Stimulated activated memory B cell treated with anti-CD40 and anti-IgM and Interleukin-4, amounts not matched to agents 10 μg/mL and 1 μg/mL and 100 μg/mL, for 72 hours (primary cell): ENCODE results near the gene POLA1.

Source experiments
- ATAC-seq: fragments of 150-1000 bp; cut with Tn5 transposase; 2 replicates; pipeline ENCODE4 v1.10.0; 2021
- H3K27ac Mint-ChIP-seq: one replicate; pipeline ENCODE4 v1.8.0; 2022; ENCODE audit warnings: mild to moderate bottlenecking, mixed read lengths
- H3K27me3 Mint-ChIP-seq: one replicate; pipeline ENCODE4 v1.8.0; 2022; ENCODE audit warnings: mixed read lengths
- H3K36me3 Mint-ChIP-seq: one replicate; pipeline ENCODE4 v1.8.0; 2022; ENCODE audit warnings: mixed read lengths
- H3K4me1 Mint-ChIP-seq: one replicate; pipeline ENCODE4 v1.8.0; 2022; ENCODE audit warnings: mixed read lengths
- H3K4me3 Mint-ChIP-seq: one replicate; pipeline ENCODE4 v1.8.0; 2022; ENCODE audit warnings: mild to moderate bottlenecking, moderate library complexity, mixed read lengths
- H3K9me3 Mint-ChIP-seq: one replicate; pipeline ENCODE4 v1.8.0; 2022; ENCODE audit warnings: mixed read lengths

POLA1 gene

GRCh38 chrX:24741330-24741729 is 47.6 kb downstream of the POLA1 start:
- Mint-ChIP-seq H3K4me3 (no peak overlapping the region), H3K36me3 (peaks cover 20% of the 10 kb centered on the region), H3K9me3 (no peaks in the 10 kb centered on the region), H3K27ac (no peak overlapping the region), H3K4me1 (no peaks in the 10 kb centered on the region), H3K27me3 (no peaks in the 10 kb centered on the region)
- no peak for ATAC-seq

GRCh38 chrX:24748196-24748595 is 54.5 kb downstream of the POLA1 start:
- H3K27ac Mint-ChIP-seq, result no peak overlapping the region
- peaks cover 12% of the 10 kb centered on the region for H3K36me3 Mint-ChIP-seq
- no peaks in the 10 kb centered on the region for H3K4me1 Mint-ChIP-seq
- no peaks in the 10 kb centered on the region for H3K9me3 Mint-ChIP-seq
- H3K4me3 Mint-ChIP-seq, result no peak overlapping the region
- no peak for ATAC-seq
- no peaks in the 10 kb centered on the region for H3K27me3 Mint-ChIP-seq

GRCh38 chrX:24759786-24760185 is 66.1 kb downstream of the POLA1 start:
- peaks cover 44% of the 10 kb centered on the region for H3K36me3 Mint-ChIP-seq
- H3K9me3 Mint-ChIP-seq, result no peaks in the 10 kb centered on the region
- no peak overlapping the region for H3K4me3 Mint-ChIP-seq
- no peak for ATAC-seq
- H3K4me1 Mint-ChIP-seq, result no peaks in the 10 kb centered on the region
- no peaks in the 10 kb centered on the region for H3K27me3 Mint-ChIP-seq
- H3K27ac Mint-ChIP-seq, result no peak overlapping the region

DNA sequence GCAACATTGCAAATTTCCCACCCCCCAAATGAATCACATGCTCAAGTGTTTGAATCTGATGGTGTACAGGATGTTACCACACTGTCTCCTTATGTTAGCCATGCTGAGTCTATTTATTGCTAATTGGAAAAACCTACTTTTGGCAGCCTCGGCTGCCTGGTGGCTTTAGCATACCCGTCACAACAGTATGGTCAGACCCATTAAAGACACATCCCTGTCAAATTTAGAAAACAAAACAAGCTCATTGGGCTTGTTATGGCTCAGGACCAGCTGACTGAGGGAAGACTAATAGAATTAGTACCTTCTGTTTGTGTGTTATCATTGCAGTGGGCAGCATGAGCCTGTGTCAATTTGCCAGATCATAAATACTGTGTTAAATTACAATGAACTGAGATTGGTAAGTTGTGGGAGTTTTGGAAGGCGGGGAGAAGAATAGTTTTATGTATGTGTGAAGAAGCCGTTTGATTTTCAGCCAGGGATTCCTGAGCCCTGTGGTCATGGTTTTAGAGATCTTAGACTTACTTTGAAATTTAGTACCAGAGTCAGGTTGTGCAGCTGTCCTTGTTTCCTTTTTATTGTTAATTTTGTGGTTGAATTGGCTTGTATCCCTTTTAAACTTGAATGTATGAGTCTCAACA is 66.8 kb downstream of the POLA1 start:
- Mint-ChIP-seq H3K36me3 (peaks cover 49% of the 10 kb centered on the region), H3K27me3 (no peaks in the 10 kb centered on the region), H3K27ac (no peak overlapping the region), H3K4me3 (no peak overlapping the region), H3K9me3 (no peaks in the 10 kb centered on the region), H3K4me1 (no peaks in the 10 kb centered on the region)
- ATAC-seq, result no peak

- no peak overlapping the region for H3K4me3 Mint-ChIP-seq
- no peaks in the 10 kb centered on the region for H3K4me1 Mint-ChIP-seq
- ATAC-seq, result no peak
- no peaks in the 10 kb centered on the region for H3K9me3 Mint-ChIP-seq
- H3K36me3 Mint-ChIP-seq, result peaks cover 44% of the 10 kb centered on the region
- H3K27ac Mint-ChIP-seq, result no peak overlapping the region
- H3K27me3 Mint-ChIP-seq, result no peaks in the 10 kb centered on the region
Observed at GRCh38 chrX:24761306-24761705, 67.6 kb downstream of the POLA1 start.

DNA sequence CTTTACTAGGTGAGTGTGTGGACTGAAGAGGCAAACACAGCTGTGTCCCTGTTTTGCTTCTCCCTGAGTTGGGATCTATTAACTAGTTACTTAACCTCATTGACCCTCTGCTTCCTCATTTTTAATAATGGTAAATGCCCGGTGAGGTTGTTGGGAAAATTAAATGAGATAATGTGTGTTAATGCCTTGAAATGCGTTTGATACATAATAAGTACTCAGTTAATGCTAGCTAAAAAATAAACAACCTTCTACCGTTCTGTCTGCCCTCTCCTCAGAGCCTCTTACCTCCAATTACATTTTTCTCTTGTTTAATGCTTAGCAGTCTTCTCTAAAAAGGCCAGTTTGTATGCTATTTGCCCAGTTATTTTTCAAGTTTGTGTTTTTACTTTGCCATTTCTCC is 70.3 kb downstream of the POLA1 start:
- Mint-ChIP-seq H3K4me1 (no peaks in the 10 kb centered on the region), H3K4me3 (no peak overlapping the region), H3K27ac (no peak overlapping the region), H3K27me3 (no peaks in the 10 kb centered on the region), H3K36me3 (peaks cover 54% of the 10 kb centered on the region), H3K9me3 (no peaks in the 10 kb centered on the region)
- no peak for ATAC-seq

DNA sequence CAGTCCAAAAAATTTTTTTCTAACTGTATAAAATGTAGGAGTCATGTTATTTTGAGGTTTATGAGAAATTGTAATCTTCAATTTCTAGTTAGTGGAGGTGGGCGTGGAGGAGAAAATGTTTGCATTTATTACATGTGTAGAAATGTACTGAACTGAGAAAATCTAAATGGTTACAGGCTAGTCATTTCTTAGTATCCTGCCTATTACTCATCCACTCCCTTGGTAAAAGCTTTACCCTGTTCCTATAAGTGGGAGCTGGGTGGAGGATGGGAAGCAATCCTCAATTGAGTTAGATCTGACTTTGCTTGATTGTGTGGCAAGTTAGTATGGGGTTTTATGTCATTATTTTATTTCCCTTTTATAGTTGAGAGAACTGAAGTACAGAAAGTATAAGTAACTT is 73.8 kb downstream of the POLA1 start:
- H3K27me3 Mint-ChIP-seq, result no peaks in the 10 kb centered on the region
- no peaks in the 10 kb centered on the region for H3K4me1 Mint-ChIP-seq
- H3K4me3 Mint-ChIP-seq, result no peak overlapping the region
- H3K9me3 Mint-ChIP-seq, result no peaks in the 10 kb centered on the region
- no peak for ATAC-seq
- peaks cover 39% of the 10 kb centered on the region for H3K36me3 Mint-ChIP-seq
- no peak overlapping the region for H3K27ac Mint-ChIP-seq

DNA sequence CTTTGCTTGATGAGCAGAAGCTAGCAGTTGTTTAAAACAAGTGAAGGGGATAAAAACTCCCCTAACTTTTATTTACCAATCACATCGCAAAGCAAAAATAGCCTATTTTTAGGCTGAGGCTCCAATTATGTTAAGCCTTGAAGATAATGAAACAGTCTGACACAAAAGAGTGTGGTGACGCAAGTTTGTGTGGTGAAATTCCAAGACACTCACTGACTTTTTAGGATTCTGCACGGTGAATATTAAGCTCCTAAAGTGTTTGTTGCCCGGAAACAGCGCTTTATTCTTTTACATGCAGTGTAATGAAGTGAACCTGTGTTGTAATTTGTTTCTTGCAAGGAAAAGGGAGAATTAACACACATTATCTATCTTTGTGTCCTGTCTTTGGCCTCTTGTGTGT is 74.8 kb downstream of the POLA1 start:
- peaks cover 31% of the 10 kb centered on the region for H3K36me3 Mint-ChIP-seq
- no peaks in the 10 kb centered on the region for H3K27me3 Mint-ChIP-seq
- no peak overlapping the region for H3K4me3 Mint-ChIP-seq
- no peak overlapping the region for H3K27ac Mint-ChIP-seq
- H3K9me3 Mint-ChIP-seq, result no peaks in the 10 kb centered on the region
- no peak for ATAC-seq
- H3K4me1 Mint-ChIP-seq, result no peaks in the 10 kb centered on the region

- H3K9me3 Mint-ChIP-seq, result no peaks in the 10 kb centered on the region
- peaks cover 15% of the 10 kb centered on the region for H3K4me1 Mint-ChIP-seq
- no peak overlapping the region for H3K27ac Mint-ChIP-seq
- ATAC-seq, result no peak
- H3K27me3 Mint-ChIP-seq, result no peaks in the 10 kb centered on the region
- H3K4me3 Mint-ChIP-seq, result no peak overlapping the region
- H3K36me3 Mint-ChIP-seq, result peaks cover 5% of the 10 kb centered on the region
Observed at GRCh38 chrX:24774650-24775049, 80.9 kb downstream of the POLA1 start.

- no peak overlapping the region for H3K27ac Mint-ChIP-seq
- H3K36me3 Mint-ChIP-seq, result peaks cover 5% of the 10 kb centered on the region
- no peaks in the 10 kb centered on the region for H3K9me3 Mint-ChIP-seq
- no peak overlapping the region for H3K4me3 Mint-ChIP-seq
- H3K4me1 Mint-ChIP-seq, result peaks cover 15% of the 10 kb centered on the region
- ATAC-seq, result no peak
- no peaks in the 10 kb centered on the region for H3K27me3 Mint-ChIP-seq
Observed at GRCh38 chrX:24775891-24776290, 82.2 kb downstream of the POLA1 start.

DNA sequence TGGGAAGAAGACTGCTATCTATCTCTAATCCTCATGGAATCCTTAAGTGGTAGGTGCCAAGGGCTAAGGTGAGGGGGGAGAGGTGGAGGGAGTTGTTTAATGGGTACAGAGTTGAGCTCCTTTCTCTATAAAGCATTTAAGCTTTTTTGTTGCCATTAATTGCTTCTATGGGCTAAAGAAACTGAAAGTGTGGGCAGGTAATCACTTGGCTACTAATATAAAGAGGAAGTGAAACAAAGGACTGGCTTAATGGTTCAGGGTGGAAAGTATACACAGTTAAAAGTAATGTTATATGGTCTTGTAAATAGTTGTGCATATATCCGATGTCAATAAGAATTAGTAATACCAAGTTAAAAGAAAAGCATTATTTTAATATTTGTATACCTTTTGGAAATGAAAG is 83.9 kb downstream of the POLA1 start:
- ATAC-seq, result peak; percentile 80
- no peaks in the 10 kb centered on the region for H3K27me3 Mint-ChIP-seq
- H3K27ac Mint-ChIP-seq, result peak overlapping the region; percentile 53
- H3K4me3 Mint-ChIP-seq, result peak overlapping the region; percentile 48
- H3K36me3 Mint-ChIP-seq, result peaks cover 7% of the 10 kb centered on the region
- H3K9me3 Mint-ChIP-seq, result no peaks in the 10 kb centered on the region
- peaks cover 15% of the 10 kb centered on the region for H3K4me1 Mint-ChIP-seq

DNA sequence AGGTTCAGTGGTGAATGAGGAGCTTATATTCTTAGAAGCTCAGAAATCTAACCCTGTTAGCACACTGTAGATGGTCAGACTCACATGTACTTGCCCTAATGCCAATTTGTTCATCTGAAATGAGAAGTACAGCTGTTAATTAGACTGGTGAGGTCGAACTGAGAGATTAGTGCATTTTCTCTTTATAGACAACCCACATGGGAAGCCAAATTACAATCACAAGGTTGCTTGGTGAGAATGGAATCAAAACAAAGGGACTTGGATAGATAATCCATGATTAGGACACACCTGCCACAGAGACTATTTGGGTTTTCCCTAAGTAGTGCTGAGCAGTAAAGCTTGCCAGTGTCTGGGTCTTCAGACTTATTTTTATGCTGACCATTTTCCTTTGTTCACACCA is 88.3 kb downstream of the POLA1 start:
- H3K4me3 Mint-ChIP-seq, result no peak overlapping the region
- no peak overlapping the region for H3K27ac Mint-ChIP-seq
- peaks cover 16% of the 10 kb centered on the region for H3K36me3 Mint-ChIP-seq
- ATAC-seq, result no peak
- H3K9me3 Mint-ChIP-seq, result no peaks in the 10 kb centered on the region
- no peaks in the 10 kb centered on the region for H3K27me3 Mint-ChIP-seq
- peaks cover 11% of the 10 kb centered on the region for H3K4me1 Mint-ChIP-seq

GRCh38 chrX:24789047-24789446 is 95.3 kb downstream of the POLA1 start:
- Mint-ChIP-seq H3K9me3 (no peaks in the 10 kb centered on the region), H3K36me3 (peaks cover 26% of the 10 kb centered on the region), H3K4me1 (no peaks in the 10 kb centered on the region), H3K27me3 (no peaks in the 10 kb centered on the region), H3K27ac (no peak overlapping the region), H3K4me3 (no peak overlapping the region)
- ATAC-seq, result no peak

DNA sequence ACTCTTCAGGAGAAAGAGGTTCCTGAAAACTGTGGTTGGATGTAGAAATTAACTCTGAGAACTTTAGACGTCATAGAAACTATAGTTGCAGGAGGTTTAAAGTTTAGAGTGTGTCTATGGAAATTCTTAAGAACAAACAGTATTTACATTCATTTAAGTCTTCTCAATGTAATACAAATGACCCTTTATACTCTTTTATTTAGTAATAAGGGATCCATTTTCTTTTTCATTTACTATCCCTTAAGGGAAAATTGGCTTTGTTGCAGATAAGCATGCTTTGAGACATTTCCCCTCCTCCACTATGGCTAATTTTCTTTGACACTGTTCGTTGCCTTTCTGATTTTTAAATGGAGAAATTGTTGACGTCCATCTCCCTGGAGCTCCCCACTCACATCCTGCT is 96.4 kb downstream of the POLA1 start:
- peaks cover 26% of the 10 kb centered on the region for H3K36me3 Mint-ChIP-seq
- no peak for ATAC-seq
- H3K27ac Mint-ChIP-seq, result no peak overlapping the region
- no peak overlapping the region for H3K4me3 Mint-ChIP-seq
- H3K27me3 Mint-ChIP-seq, result no peaks in the 10 kb centered on the region
- no peaks in the 10 kb centered on the region for H3K9me3 Mint-ChIP-seq
- no peaks in the 10 kb centered on the region for H3K4me1 Mint-ChIP-seq

DNA sequence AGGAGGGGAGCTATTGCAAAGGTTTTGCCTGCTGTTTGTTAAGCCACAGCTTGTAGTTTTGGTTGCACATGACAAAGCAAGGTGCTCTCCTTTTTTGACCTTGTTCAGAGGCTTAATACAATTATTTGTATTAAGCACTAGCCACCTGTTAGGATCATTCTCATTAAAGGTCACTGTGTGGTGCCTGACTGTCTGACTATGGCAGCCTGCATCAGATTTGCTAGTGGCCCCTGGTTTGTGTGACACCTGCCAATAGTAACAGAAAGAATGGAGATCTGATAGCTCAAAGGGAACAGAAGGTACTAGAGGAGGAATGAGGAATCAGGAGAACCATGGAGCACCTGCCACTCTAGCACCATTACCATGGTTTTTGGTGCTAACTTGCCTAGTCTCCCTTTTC is 102.5 kb downstream of the POLA1 start:
- no peaks in the 10 kb centered on the region for H3K9me3 Mint-ChIP-seq
- H3K27me3 Mint-ChIP-seq, result no peaks in the 10 kb centered on the region
- no peak overlapping the region for H3K4me3 Mint-ChIP-seq
- no peak for ATAC-seq
- no peaks in the 10 kb centered on the region for H3K4me1 Mint-ChIP-seq
- H3K36me3 Mint-ChIP-seq, result peaks cover 17% of the 10 kb centered on the region
- no peak overlapping the region for H3K27ac Mint-ChIP-seq

- Mint-ChIP-seq H3K36me3 (peaks cover 26% of the 10 kb centered on the region), H3K4me1 (no peaks in the 10 kb centered on the region), H3K27me3 (no peaks in the 10 kb centered on the region), H3K9me3 (no peaks in the 10 kb centered on the region), H3K4me3 (no peak overlapping the region), H3K27ac (no peak overlapping the region)
- no peak for ATAC-seq
Observed at GRCh38 chrX:24799078-24799477, 105.4 kb downstream of the POLA1 start.

GRCh38 chrX:24799565-24799964 is 105.8 kb downstream of the POLA1 start:
- Mint-ChIP-seq H3K27me3 (no peaks in the 10 kb centered on the region), H3K27ac (no peak overlapping the region), H3K9me3 (no peaks in the 10 kb centered on the region), H3K4me1 (no peaks in the 10 kb centered on the region), H3K4me3 (no peak overlapping the region), H3K36me3 (peaks cover 26% of the 10 kb centered on the region)
- ATAC-seq, result no peak
